Endodermal cell (in vitro differentiated cells): ENCODE data around the gene PAK1. TPM values are rescaled to one million over a fixed set of nuclear protein-coding genes. Genes with fewer than 3 reads are reported as not detected.

Experiments
- DNase-seq: peaks from one replicate; pipeline ENCODE4 v3.0.0-alpha.2; 2017
- H3K27ac ChIP-seq: 2 replicates; pipeline ENCODE4 v1.5.1; 2013; ENCODE audit warnings: mild to moderate bottlenecking, low read depth, low read length, moderate library complexity
- H3K27me3 ChIP-seq: 2 replicates; pipeline ENCODE4 v1.6.1; 2013; ENCODE audit warnings: mild to moderate bottlenecking, low read length, moderate library complexity; ENCODE audit not compliant: insufficient read depth, control insufficient read depth, poor library complexity, severe bottlenecking
- H3K36me3 ChIP-seq: 2 replicates; pipeline ENCODE4 v1.7.0; 2013; ENCODE audit warnings: mild to moderate bottlenecking, low read length, moderate library complexity; ENCODE audit not compliant: control insufficient read depth, insufficient read depth
- H3K4me1 ChIP-seq: one replicate; pipeline ENCODE4 v1.7.0; 2013; ENCODE audit warnings: low read length; ENCODE audit not compliant: control insufficient read depth, insufficient read depth
- H3K4me3 ChIP-seq: 2 replicates; pipeline ENCODE4 v1.5.1; 2013; ENCODE audit warnings: mild to moderate bottlenecking, low read length, moderate library complexity
- H3K9ac ChIP-seq: 2 replicates; pipeline ENCODE4 v1.6.1; 2013; ENCODE audit warnings: mild to moderate bottlenecking, low read length, moderate library complexity; ENCODE audit not compliant: poor library complexity, severe bottlenecking; ENCODE audit errors: extremely low read depth
- H3K9me3 ChIP-seq: 2 replicates; pipeline ENCODE4 v1.6.1; 2013; ENCODE audit warnings: mild to moderate bottlenecking, low read length, moderate library complexity; ENCODE audit not compliant: control insufficient read depth
- H3K27ac Mint-ChIP-seq: 2 replicates; pipeline ENCODE4 v1.8.0; 2020; ENCODE audit warnings: mixed read lengths
- H3K27me3 Mint-ChIP-seq: 2 replicates; pipeline ENCODE4 v1.8.0; 2021; ENCODE audit warnings: mild to moderate bottlenecking, mixed read lengths; ENCODE audit not compliant: insufficient read depth
- H3K36me3 Mint-ChIP-seq: 2 replicates; pipeline ENCODE4 v1.8.0; 2020; ENCODE audit warnings: low read depth, mixed read lengths
- H3K4me1 Mint-ChIP-seq: 2 replicates; pipeline ENCODE4 v1.8.0; 2020; ENCODE audit warnings: mixed read lengths
- H3K4me3 Mint-ChIP-seq: 2 replicates; pipeline ENCODE4 v1.8.0; 2020; ENCODE audit warnings: mild to moderate bottlenecking, moderate library complexity, mixed read lengths
- H3K9me3 Mint-ChIP-seq: 2 replicates; pipeline ENCODE4 v1.8.0; 2020; ENCODE audit warnings: mild to moderate bottlenecking, mixed read lengths
- WGBS, 2 experiments: methylation state at CpG; one replicate each; pipeline versions ENCODE4 v1.1.5 to v1.1.7; 2013; ENCODE audit warnings: missing lambda C conversion rate in 2 of 2, mixed read lengths in 1 of 2; ENCODE audit not compliant: insufficient coverage in 1 of 2, insufficient read length in 1 of 2; 5-methylcytosine and 5-hydroxymethylcytosine counted together
- total RNA-seq, 2 donors: library from RNA; stranded (reverse); fragmentation: NEBNext Ultra II Directional in 1 of 2; extraction: Animal tissue kit (Norgen Biotek cat#: 25700) in 1 of 2; gene quantifications; 2 replicates in 1 of 2; 3 replicates in 1 of 2; pipeline ENCODE4 v1.2.1, GENCODE V29; 2021
- TF ChIP-seq, protein P1 (sequence below): fragments of 200-600 bp; sonication (generic); conservative IDR thresholded peaks from 2 replicates; pipeline ENCODE4 v1.5.0; 2021; ENCODE audit warnings: antibody characterized with exemption, mild to moderate bottlenecking

The PAK1 gene
- total RNA-seq, 2 donors from 2014 or later: 91.3 to 94.9 TPM

DNA sequence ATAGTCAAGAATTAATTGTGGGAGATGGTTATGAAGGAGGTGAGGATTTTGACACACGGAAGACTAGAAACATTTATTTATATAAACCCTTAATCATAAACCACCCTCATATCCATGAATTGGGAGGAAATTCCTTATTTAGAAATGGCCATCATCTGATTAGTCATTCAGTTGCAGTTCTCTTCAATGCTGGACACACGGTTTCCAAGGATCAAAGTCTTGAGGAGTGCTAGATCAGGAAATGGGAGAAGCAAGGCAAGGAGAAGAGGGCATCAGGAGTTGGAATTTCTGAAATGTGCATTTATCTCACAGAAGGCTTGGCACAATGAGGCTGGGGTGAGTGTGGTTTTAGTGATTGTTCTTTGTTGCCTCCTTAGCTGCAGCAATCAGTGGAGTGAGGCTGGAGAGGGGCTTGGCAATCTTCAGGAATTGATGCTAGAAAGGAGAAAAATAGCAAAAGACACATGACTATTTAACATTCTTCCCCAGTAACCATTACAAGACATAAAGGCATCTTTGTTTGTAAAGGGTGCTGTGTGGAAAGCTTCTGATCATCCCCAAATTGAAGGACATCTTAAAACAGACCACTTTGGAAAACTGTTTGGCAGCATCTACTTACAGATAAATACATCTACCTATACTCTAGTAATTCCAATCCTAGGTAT, 150.8 kb downstream of the PAK1 start:
- TF ChIP-seq, protein P1, sequence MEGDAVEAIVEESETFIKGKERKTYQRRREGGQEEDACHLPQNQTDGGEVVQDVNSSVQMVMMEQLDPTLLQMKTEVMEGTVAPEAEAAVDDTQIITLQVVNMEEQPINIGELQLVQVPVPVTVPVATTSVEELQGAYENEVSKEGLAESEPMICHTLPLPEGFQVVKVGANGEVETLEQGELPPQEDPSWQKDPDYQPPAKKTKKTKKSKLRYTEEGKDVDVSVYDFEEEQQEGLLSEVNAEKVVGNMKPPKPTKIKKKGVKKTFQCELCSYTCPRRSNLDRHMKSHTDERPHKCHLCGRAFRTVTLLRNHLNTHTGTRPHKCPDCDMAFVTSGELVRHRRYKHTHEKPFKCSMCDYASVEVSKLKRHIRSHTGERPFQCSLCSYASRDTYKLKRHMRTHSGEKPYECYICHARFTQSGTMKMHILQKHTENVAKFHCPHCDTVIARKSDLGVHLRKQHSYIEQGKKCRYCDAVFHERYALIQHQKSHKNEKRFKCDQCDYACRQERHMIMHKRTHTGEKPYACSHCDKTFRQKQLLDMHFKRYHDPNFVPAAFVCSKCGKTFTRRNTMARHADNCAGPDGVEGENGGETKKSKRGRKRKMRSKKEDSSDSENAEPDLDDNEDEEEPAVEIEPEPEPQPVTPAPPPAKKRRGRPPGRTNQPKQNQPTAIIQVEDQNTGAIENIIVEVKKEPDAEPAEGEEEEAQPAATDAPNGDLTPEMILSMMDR: no peak
- Histone ChIP-seq H3K9me3 (no peaks in the 10 kb centered on the region), H3K4me3 (no peak overlapping the region), H3K36me3 (peaks cover 30% of the 10 kb centered on the region), H3K27me3 (no peaks in the 10 kb centered on the region), H3K4me1 (no peaks in the 10 kb centered on the region), H3K9ac (no peak overlapping the region), H3K27ac (no peak overlapping the region)
- Mint-ChIP-seq H3K27me3 (no peaks in the 10 kb centered on the region), H3K4me3 (no peak overlapping the region), H3K27ac (no peak overlapping the region), H3K36me3 (peaks cover 33% of the 10 kb centered on the region), H3K9me3 (no peaks in the 10 kb centered on the region), H3K4me1 (no peaks in the 10 kb centered on the region)
- no peak for DNase-seq
- 94% methylated on average over 1 of the region's 2 CpGs; no CpG with 5 or more reads in 1 of the 2 experiments for WGBS, 2 experiments

- 94 to 96% methylated on average over 2 of the region's 2 CpGs for WGBS, 2 experiments
- Mint-ChIP-seq H3K4me1 (no peaks in the 10 kb centered on the region), H3K9me3 (no peaks in the 10 kb centered on the region), H3K27ac (no peak overlapping the region), H3K4me3 (no peak overlapping the region), H3K27me3 (no peaks in the 10 kb centered on the region), H3K36me3 (peaks cover 28% of the 10 kb centered on the region)
- H3K36me3 ChIP-seq: peaks cover 30% of the 10 kb centered on the region
- no peak for DNase-seq
- H3K27me3 ChIP-seq: no peaks in the 10 kb centered on the region
- H3K27ac ChIP-seq: no peak overlapping the region
- no peaks in the 10 kb centered on the region for H3K9me3 ChIP-seq
- no peak overlapping the region for H3K9ac ChIP-seq
- no peaks in the 10 kb centered on the region for H3K4me1 ChIP-seq
- TF ChIP-seq, protein P1: no peak
- no peak overlapping the region for H3K4me3 ChIP-seq
Observed at GRCh38 chr11:77322506-77322905, 151.4 kb downstream of the PAK1 start.

GRCh38 chr11:77320351-77320750, 153.5 kb downstream of the PAK1 start:
- Histone ChIP-seq H3K27me3 (no peaks in the 10 kb centered on the region), H3K4me3 (no peak overlapping the region), H3K27ac (no peak overlapping the region), H3K36me3 (peaks cover 20% of the 10 kb centered on the region), H3K9me3 (no peaks in the 10 kb centered on the region), H3K4me1 (no peaks in the 10 kb centered on the region), H3K9ac (no peak overlapping the region)
- no peaks in the 10 kb centered on the region for H3K9me3 Mint-ChIP-seq
- peaks cover 4% of the 10 kb centered on the region for H3K4me1 Mint-ChIP-seq
- H3K27ac Mint-ChIP-seq: no peak overlapping the region
- 82% methylated on average over 1 of the region's 1 CpG; no CpG with 5 or more reads in 1 of the 2 experiments for WGBS, 2 experiments
- DNase-seq: no peak
- TF ChIP-seq, protein P1: no peak
- H3K4me3 Mint-ChIP-seq: no peak overlapping the region
- H3K36me3 Mint-ChIP-seq: peaks cover 19% of the 10 kb centered on the region
- H3K27me3 Mint-ChIP-seq: no peaks in the 10 kb centered on the region
